Fibroblast of mammary gland (primary cell): ENCODE measurements around the gene NPY5R.

Experiments
- DNase-seq: peaks from one replicate; pipeline ENCODE4 v3.0.0-alpha.2; 2010; ENCODE audit warnings: low read depth
- H3K4me3 ChIP-seq: 2 replicates; pipeline ENCODE4 v1.5.1; 2011; ENCODE audit warnings: low read depth, mild to moderate bottlenecking, low read length, moderate library complexity; ENCODE audit not compliant: control insufficient read depth
- TF ChIP-seq, protein P1 (sequence below): conservative IDR thresholded peaks from 2 replicates; pipeline ENCODE4 v1.5.1; 2011; ENCODE audit warnings: low read depth, low read length, inconsistent platforms; ENCODE audit not compliant: control insufficient read depth, insufficient read depth

NPY5R gene

DNA sequence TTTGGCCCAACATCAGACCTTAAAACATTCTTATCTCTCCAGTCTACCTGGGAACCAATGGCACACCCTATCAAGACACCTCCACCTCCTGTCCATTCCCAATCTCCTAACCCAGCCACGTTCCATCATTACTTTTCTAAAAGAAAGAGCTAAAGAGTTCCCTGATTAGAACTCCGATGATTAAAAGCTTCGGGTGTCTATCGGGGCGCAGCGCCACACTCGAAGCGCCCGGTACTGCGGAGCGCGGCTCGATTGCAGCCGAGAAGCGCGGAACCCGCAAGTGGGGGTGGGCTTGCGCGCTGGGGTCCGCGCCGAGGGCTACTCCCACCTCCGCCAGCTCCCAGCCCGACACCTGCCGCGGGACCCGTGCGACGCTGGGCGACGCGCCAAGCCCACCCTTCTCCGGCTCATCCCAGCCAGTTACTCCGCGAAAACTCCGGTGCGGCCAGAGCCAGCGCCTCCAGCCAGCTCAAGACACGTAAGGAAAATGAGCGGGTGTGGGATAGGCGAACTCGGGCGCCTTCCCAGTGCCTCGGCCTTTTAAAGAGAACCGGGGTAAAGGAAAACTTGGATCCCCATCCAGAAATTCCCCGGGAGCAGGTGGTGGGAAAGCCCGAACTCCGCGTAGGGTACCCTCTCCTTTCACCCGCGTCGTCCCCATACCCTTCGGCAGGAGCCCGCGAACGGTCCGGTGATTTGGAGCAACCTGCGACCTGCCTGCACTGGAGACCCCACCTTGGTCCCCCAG, 11.9 kb upstream of the NPY5R start:
- peak overlapping the region; percentile 54 for H3K4me3 ChIP-seq
- peak; percentile 5 for DNase-seq
- TF ChIP-seq, protein P1, sequence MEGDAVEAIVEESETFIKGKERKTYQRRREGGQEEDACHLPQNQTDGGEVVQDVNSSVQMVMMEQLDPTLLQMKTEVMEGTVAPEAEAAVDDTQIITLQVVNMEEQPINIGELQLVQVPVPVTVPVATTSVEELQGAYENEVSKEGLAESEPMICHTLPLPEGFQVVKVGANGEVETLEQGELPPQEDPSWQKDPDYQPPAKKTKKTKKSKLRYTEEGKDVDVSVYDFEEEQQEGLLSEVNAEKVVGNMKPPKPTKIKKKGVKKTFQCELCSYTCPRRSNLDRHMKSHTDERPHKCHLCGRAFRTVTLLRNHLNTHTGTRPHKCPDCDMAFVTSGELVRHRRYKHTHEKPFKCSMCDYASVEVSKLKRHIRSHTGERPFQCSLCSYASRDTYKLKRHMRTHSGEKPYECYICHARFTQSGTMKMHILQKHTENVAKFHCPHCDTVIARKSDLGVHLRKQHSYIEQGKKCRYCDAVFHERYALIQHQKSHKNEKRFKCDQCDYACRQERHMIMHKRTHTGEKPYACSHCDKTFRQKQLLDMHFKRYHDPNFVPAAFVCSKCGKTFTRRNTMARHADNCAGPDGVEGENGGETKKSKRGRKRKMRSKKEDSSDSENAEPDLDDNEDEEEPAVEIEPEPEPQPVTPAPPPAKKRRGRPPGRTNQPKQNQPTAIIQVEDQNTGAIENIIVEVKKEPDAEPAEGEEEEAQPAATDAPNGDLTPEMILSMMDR, result no peak

DNA sequence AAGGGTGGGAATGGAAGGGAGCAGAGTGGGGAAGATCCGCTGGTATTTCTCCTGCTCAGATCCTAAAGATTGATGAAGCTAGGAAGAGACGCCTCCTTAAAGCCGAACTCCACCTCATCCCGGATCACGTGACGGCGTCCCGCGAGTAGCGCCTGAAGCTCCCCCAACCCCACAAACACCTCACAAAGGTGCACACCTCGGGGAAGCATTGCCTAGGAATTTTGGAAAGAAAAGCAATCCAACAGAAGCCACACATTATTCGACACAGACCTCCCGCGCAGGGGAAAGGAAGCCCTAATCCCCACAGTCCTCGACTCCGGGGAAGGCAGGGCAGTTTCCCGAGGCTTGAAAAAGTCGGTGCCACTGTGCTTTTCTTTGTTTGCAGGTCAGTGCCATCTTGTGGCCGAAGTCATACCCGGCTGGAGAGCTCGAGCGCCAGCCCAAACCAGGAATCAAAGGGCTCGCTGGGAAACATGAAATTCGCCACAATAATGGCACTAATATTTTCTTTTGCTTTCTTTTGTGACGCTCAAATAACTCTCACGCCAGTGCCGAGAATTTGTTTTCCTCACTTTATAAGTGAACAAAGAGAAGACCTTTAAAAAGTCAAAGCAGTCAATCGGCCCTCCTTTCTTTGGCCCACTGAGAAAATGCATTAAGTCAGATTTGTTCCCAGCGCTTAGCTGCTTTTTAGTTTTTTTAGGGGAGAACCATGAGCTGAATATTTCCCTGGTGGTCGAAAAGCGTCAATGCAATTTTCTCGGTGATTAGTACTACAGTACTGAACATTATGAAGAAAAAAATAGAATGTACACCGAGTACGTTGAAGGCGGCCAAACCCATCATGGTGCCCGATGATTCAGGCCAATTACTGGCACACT, 10.9 kb upstream of the NPY5R start, which contains the start of gene NPY1R:
Gene NPY1R, minus strand, starts transcription at position 71 of the 881 bp plus-strand sequence. CDS start 6,042 bp downstream, outside the sequence.
- H3K4me3 ChIP-seq, result peak within 1 kb of the TSS; percentile 54
- DNase-seq, result peak; percentile 77
- TF ChIP-seq, protein P1, result peak; percentile 69

DNA sequence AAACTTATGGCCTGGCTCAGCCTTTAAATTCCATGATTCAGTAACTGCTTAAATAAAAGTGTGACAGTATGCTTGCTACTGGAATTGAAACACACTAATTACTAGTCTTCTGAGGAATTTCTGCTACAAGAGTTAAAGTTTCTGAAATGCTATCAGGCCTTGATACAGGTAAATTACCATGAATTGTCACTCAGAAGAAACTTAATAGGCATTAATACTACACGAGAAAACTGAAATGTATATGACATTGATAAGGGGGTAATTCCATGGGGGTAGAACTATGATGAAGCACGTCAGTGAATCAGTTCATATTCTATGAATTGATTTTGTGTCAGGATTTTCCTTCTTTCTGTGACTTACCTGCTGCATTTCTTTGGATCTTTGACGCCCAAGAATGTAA, 8.3 kb upstream of the NPY5R start:
- DNase-seq, result no peak
- no peak overlapping the region for H3K4me3 ChIP-seq
- TF ChIP-seq, protein P1, result no peak

DNA sequence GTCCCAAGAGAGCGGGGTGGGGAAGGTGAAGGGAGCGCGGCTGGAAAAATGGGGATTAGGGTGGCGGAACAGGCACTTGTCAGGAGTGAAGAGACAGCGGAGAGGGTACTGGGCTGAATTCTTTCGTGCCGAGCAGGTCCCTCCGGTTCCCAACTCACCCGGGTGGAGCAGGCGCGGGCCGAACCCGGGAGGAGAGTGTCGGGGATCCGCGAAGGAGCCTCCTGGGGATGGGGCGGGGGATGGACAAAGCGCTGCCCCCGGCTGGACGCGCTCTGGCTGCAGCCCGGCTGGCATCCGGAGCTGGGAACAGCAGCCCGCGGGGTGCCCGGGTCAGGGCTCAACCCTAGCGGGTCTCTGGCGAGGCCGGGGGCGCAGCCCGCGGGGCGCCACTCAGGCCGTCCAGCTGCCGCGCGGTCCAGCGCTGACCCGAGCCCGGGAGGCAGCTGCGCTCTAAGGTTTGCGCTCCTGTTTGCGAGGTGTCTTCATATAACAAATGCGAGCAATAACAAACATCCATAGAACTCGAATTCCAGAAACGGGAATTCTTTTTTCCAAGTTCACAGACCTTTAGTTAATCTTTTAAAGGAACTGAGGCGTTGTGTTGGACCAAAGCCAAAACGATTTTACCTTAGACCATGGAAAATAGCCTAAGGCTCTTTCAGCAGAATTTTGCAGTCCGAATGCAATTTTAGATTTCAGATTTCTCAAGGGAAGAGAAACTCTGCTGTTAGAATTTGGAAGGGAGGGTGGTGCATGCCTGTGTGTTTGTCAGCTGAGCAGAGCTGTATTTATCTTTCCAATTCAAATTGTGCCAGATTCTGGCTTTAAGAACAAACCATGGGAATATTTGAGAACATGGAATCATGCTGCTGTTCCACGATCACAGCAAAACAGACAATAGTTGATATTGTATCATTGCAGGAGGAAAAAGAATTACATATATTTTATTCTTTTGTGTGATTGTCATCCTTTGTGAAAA, 744 bp downstream of the NPY5R start:
- no peak overlapping the region for H3K4me3 ChIP-seq
- TF ChIP-seq, protein P1, result no peak
- no peak for DNase-seq

DNA sequence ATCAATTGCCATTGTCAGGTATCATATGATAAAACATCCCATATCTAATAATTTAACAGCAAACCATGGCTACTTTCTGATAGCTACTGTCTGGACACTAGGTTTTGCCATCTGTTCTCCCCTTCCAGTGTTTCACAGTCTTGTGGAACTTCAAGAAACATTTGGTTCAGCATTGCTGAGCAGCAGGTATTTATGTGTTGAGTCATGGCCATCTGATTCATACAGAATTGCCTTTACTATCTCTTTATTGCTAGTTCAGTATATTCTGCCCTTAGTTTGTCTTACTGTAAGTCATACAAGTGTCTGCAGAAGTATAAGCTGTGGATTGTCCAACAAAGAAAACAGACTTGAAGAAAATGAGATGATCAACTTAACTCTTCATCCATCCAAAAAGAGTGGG, 7.0 kb downstream of the NPY5R start:
- H3K4me3 ChIP-seq, result no peak overlapping the region
- no peak for DNase-seq
- TF ChIP-seq, protein P1, result no peak

DNA sequence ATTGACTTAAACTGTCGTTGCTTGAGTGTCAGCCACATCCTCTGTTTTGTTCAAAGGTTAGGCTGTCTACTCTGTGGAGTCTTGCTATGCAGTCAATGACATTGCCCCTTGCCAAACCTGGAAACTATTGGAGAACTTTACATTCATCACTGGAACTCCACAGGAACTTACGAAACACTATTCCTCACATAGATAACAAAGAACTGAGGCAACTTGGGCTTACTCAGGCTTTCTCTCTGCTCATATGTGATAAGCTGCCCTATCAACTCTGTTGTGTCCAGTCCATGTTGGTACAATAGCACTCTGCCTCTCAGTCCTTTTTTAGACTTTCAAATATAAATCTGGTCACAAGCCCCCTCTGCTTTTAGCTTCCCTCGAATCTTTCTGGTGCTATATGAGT, 9.4 kb downstream of the NPY5R start:
- TF ChIP-seq, protein P1, result no peak
- no peak overlapping the region for H3K4me3 ChIP-seq
- no peak for DNase-seq
